ENCODE data around the gene NCAN. TPM values are rescaled to one million over a fixed set of nuclear protein-coding genes. Genes with fewer than 3 reads are reported as not detected.

The NCAN gene
- total RNA-seq, 1 donor from 2014 or later = not detected

DNA sequence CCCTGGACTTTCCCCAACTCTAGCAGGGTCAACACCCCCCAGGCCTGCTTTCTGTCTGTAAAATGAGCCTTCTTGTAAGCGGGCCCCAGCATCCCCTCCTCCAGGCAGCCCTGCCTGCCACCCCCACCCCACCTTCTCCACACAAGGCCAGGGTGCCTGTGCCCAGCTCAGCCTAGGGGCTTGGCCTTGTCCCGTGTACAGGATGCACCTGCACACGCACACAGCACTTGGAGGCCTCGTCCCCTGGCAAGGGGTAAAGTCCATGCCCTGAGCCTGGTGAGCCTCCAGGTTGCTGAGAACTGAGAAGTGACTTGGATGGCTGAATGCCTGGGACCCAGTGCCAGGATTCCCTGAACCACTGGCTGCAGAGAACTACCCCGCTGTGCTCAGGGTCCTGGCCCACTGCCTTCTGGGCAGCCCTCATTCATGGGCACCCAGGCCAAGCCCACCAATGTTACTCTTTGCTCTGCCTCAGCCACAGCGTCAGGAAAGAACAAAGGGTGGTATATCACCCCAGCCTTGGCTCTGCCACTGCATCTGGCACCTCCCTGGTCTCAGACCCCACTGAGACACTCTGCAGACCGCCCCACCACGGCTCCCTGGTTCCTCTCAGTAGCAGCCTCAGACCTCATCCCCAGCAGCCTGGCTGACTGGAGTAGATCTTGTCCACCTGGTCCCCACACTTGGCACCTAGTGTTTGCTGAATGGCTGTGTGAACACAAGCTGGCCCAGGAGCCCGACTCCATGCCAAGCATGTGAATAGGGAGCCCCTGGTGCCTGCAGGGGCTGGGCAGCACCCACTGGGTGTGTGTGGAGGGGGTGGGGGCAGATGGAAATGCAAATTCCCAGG is 63.2 kb downstream of the NCAN start:
- Histone ChIP-seq H3K4me3 (no peak overlapping the region), H3K9me3 (no peaks in the 10 kb centered on the region), H3K27ac (no peak overlapping the region), H3K27me3 (no peaks in the 10 kb centered on the region), H3K4me1 (no peaks in the 10 kb centered on the region), H3K36me3 (peaks cover 38% of the 10 kb centered on the region)
- ATAC-seq (no peak), DNase-seq (no peak)
- TF ChIP-seq, protein P1, sequence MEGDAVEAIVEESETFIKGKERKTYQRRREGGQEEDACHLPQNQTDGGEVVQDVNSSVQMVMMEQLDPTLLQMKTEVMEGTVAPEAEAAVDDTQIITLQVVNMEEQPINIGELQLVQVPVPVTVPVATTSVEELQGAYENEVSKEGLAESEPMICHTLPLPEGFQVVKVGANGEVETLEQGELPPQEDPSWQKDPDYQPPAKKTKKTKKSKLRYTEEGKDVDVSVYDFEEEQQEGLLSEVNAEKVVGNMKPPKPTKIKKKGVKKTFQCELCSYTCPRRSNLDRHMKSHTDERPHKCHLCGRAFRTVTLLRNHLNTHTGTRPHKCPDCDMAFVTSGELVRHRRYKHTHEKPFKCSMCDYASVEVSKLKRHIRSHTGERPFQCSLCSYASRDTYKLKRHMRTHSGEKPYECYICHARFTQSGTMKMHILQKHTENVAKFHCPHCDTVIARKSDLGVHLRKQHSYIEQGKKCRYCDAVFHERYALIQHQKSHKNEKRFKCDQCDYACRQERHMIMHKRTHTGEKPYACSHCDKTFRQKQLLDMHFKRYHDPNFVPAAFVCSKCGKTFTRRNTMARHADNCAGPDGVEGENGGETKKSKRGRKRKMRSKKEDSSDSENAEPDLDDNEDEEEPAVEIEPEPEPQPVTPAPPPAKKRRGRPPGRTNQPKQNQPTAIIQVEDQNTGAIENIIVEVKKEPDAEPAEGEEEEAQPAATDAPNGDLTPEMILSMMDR (IDR thresholded peaks at IDR 0.05) = no peak
- intact Hi-C loops (cut with DNase I) = no loop called here

DNA sequence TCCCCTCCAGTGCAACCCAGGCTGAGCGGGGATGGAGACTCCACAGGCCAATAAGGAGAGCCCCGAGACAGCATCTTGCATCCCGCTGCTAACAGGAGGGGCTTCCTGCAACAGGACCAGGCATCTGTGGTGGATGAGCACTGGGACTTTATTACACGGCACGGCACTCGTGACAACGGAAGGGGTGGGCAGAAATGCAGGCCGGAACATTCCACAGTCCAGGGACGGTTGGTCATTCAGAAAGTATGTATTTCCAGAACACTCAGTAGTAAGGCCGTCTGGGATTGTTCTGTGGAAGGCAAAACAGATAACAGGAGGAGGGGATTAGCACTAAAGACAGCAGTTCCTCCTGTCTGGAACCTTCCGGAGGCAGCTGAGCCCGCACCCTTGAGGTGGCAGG is 64.6 kb downstream of the NCAN start:
- TF ChIP-seq, protein P1 (IDR thresholded peaks at IDR 0.05) = no peak
- Histone ChIP-seq H3K27me3 (no peaks in the 10 kb centered on the region), H3K27ac (no peak overlapping the region), H3K4me1 (no peaks in the 10 kb centered on the region), H3K9me3 (no peaks in the 10 kb centered on the region), H3K36me3 (peaks cover 45% of the 10 kb centered on the region), H3K4me3 (no peak overlapping the region)
- DNase-seq (no peak), ATAC-seq (no peak)
- intact Hi-C loops (cut with DNase I) = no loop called here

DNA sequence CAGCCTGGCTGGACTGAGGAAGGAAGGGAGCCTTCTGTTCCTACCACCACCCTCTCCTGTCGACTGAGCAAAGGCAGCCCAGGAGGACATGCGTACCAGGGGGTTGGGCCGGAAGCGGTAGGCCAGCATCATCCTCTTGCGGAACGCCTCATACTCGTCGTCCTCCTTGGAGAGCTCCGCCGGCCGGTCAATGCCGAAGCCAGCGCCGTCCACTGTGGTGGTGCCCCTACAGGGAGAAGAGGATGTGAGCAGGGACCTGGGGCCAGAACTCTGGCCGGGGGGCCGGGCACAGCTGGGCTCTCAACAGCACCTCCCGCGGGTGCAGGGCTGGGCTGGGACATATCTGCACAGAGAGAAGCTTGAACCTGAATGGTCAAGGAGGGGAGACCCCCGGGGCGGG is 65.1 kb downstream of the NCAN start:
- no peak overlapping the region for H3K4me3 ChIP-seq
- TF ChIP-seq, protein P1 (IDR thresholded peaks at IDR 0.05) = no peak
- no peaks in the 10 kb centered on the region for H3K9me3 ChIP-seq
- intact Hi-C loops (cut with DNase I) = no loop called here
- DNase-seq = peak; percentile 60
- H3K36me3 ChIP-seq = peaks cover 50% of the 10 kb centered on the region
- no peaks in the 10 kb centered on the region for H3K4me1 ChIP-seq
- ATAC-seq = no peak
- H3K27me3 ChIP-seq = no peaks in the 10 kb centered on the region
- H3K27ac ChIP-seq = no peak overlapping the region

DNA sequence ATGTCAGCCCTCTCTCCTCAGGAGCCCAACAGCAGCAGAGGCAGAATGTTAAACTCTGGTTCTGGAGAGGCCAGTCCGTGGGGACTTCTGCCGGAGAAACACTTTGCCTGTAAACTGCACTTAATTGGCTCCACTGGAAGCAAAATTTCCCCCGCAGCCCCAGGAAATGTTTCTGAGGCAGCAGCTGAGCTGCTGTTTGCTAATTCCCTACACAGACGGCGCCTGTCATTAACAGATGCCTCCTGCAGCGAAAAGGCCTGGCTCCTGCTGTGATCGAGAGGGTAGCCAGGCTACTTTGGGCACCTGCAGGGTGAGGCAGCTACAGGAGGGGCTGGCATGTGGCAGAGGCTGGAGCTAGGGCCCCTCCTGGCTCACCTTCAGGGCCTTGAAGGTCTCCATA is 66.6 kb downstream of the NCAN start:
- H3K36me3 ChIP-seq = peaks cover 51% of the 10 kb centered on the region
- no peaks in the 10 kb centered on the region for H3K27me3 ChIP-seq
- intact Hi-C loops (cut with DNase I) = no loop called here
- H3K4me1 ChIP-seq = no peaks in the 10 kb centered on the region
- H3K4me3 ChIP-seq = no peak overlapping the region
- DNase-seq (no peak), ATAC-seq (no peak)
- no peaks in the 10 kb centered on the region for H3K9me3 ChIP-seq
- TF ChIP-seq, protein P1 (IDR thresholded peaks at IDR 0.05) = no peak
- H3K27ac ChIP-seq = no peak overlapping the region

DNA sequence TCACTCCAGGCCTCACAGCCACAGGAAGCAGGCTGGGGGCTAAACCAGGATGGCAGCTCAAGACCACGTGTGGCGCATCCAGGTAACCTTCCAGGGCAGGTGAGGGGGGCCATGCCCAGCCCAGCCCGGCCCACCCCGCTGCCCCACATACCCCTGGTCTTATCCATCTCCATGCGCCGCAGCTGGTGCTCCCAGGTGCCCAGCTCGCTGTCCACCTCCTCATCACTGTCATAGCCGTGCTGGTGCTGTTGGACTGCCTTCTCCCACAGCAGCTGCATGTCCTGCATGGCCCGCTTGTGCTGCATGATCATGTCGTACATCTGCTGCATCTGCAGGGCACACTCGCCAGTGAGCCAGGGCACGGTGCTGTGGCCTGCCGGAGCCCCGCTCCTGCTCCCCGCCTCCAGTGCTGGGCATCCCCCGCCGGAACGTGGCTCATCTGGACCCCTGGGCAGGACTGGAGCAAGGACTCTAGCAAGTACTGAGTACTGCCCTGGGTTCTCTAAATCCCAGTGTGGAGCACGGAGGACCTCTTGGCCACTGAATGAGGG is 67.4 kb downstream of the NCAN start:
- Histone ChIP-seq H3K4me1 (no peaks in the 10 kb centered on the region), H3K4me3 (no peak overlapping the region), H3K27ac (no peak overlapping the region), H3K9me3 (no peaks in the 10 kb centered on the region), H3K27me3 (no peaks in the 10 kb centered on the region), H3K36me3 (peaks cover 58% of the 10 kb centered on the region)
- TF ChIP-seq, protein P1 (IDR thresholded peaks at IDR 0.05) = no peak
- DNase-seq = no peak
- no peak for ATAC-seq
- intact Hi-C loops (cut with DNase I) = no loop called here

All from upper lobe of right lung (tissue), 1 donor.